ENCODE measurements around the gene PRKCQ.
"Not testable (repeated sequence)": the region's sequence is repeated elsewhere in the genome, so short reads cannot be mapped to it uniquely, and the experiment has no call there.

PRKCQ gene

DNA sequence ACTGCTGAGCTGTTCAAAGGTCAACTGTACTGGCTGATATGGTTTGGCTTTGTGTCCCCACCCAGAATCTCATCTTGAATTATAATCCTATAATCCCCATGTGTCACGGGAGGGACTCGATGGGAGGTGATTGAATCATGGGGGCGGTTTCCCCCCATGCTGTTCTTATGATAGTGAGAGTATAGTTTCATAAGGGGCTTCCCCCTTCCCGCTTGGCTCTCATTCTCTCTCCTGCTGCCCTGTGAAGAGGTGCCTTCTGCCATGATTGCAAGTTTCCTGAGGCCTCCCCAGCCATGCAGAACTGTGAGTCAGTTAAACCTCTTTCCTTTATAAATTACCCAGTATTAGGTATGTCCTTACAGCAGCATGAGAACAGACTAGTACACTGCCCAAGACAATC lies 140.2 kb downstream of the PRKCQ start:
- not testable (repeated sequence) for DNase-seq

DNA sequence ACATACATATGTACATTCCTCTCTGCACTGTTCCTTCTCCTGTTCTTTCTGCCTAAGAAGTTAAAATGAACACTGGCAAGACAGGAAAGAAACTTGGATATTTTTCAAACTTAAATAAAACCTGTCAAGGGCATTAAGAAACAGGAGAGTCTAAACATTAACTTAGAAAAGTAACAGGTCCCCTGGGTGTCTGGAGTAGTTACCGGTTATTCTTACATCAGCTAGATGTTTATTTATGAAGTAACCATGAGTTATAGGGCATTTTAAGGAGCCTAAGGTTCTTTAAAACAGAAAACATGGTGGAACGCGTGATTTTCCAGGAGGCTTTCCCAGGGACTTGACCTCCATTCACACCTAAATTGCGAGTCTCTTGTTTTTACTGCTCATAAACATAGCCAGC lies 148.2 kb downstream of the PRKCQ start:
- DNase-seq, result no peak

DNA sequence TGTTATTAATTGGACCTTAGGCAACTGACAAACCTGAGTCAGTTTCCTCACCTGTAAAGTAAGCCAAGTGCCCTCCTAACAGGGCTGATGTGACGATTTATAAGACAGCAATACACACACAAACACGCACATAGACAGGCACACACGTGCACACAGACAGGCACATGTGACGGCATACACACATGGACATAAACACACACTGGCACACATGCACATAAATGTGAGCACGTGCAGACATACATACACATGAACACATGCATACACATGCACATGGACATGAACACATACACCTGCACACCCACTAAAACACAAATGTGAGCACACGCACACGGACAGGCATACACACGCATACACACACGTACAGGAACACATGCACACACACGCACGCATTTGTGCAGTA lies 148.9 kb downstream of the PRKCQ start:
- DNase-seq, result no peak

DNA sequence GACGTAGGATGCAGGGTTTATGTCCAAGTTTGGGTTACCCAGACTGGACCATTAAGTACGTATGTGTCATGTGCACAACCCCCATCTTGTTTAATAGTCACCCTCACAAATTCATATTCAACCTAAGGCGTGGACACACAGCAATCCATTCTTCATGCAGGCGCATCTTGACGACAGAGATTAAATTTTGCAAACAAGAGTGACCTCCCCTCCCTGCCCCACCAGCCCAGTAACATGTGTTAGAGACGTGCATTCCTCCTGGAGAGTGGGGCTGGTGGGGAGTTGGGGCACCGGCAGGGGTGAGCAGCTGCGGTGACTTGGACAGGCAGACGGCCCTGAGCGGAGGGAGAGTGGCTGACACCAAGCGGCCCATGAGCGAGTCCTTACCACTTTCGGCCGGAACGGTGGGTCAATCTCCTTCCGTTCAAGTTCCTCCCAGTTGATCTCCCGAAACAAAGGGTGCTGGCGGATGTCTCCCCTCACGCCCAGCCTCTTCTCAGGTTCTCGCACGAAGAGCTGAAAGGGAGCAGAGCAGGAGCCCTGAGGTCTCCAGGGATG lies 149.6 kb downstream of the PRKCQ start:
- DNase-seq, result no peak

DNA sequence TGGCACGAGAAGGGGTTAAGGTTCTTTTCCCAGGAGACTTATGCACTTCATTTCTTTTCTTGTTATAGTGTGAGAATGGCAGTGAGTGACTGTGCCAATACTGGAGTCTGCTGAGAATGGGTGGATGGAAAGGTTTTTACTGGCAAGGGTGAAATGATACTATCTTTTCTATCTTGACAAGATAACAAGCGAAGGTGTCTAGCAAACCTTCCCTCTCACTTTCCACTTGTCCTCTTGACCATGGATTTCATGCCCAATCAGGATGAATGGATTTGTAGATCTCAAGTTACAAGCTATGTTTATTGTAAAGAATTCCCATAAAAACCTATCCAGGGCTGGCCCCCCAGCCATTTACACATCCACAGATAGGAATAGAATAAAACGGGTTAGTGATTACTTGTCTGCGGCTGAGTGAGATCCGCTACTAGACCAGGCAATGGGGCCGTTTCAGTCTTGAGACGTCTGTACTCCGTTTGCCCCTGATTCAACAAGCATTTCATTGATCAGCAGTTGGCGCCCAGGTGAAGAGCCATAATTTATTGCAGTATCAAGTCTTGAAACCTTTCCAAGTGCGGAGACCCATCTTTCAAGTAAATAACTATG lies 152.6 kb downstream of the PRKCQ start:
- no peak for DNase-seq

DNA sequence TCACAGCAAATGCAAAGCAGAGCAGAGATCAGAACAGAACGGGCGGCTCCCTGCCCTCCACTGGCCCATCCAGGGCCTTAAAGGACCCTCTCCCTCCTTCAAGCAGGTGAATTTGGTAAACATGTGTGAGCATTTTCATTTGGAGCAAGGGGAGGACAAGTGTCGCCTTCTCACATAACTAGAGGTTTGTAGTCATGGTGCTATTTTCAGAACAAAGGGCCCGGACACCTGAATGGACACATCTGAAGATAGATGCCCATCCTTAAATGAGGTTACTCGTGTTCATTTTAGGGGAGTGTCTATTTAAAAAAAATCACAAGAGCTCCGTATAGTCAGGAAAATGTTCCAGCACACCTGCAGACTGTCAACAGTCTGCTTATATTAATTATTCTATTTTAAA lies 153.8 kb downstream of the PRKCQ start:
- no peak for DNase-seq

DNA sequence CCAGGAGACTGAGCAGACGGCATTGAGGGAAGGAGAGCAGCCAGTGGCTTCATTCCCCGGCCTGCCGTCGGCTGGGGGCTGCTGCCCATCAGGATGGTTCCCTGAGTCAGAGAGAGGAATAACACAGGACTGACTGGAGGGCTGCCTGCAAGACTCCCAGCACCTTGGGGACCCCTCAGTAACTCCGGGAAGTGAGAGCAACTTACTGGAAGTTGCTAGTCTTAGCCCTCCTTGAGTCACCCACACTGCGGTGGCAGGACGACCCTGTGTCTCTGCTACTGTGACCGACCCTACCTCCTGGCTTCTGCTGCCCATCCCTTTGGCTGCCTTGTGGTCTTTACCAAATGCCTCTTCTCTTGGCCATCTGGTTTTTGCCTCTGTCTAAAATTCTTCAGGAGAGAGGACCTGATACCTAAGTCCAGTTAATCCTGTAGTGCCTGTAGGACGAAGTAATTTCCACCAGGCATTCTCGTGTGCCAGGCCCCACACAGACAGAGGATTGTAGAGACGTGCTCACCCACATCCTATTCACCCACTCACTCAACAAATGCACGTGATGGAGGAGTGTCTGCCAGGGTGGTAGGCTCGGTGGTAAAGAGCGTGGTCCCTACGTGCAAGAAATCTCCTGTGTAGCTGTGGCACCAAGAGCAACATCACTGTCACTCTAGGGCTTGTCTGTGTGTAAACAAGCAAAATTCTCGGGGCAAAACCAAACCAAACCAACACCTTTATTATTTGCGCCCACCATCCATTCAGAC lies 156.5 kb downstream of the PRKCQ start:
- DNase-seq, result no peak

DNA sequence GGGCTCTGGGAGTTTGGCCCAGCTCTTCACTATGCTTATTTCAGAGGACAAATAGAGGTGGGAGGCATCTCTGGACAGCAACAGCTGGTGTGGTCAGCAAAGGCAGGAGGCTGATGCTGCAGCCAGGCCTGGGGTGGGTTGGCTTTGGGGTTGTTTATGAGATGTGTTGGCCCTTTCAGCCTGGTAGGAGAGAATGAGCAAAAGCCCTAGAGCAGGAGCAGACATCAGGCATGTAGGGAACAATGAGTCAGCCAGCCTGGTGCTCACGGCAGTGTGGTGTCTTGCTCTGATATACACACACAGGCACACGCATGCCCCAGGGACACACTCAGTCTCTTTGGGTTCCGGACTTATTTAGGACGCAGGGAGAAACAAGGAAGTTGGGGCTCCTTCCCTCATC lies 157.1 kb downstream of the PRKCQ start:
- no peak for DNase-seq

DNA sequence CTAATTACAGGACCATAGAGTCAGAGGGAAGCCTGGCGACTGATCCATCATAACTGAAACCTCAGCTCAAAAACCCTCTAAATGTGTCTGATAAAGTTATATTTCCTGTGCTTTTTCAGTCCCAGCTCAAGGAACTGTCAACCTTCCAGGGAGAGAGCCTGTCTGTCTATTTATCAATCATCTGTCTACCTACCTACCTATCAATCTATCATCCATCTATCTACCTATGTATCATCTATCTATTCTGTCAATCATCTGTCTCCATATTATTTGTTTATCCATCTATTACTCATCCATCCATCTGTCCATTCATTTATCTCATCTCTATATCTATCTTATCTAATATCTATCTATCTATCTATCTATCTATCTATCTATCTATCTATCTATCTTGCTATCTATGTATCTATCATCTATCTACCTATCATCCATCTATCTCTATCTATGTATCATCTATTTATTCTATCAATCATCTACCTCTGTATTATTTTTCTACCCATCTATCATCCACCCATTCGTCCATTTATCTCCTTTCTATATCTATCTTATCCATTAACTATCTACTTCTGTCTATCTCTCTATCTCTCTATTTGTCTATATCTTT lies 161.4 kb downstream of the PRKCQ start:
- no peak for DNase-seq

DNA sequence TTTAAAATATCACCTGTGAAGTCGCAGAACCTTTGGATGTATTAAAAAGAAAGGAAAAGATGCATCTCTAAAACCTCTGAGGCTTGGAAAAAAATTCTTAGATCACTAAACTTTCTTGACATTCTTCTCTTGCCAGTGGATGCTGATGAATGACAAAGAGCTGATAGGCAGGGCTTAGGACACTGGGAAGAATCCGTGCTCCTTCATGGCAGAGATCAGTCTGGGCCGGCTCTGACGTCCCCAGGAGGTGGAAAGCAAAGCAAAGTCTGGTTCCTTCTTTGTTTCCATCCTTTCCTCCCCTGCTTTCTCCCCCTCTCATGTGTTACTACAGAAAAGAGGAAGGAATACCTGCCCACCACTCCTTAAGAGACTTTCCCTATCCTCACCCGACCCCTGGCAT lies 161.9 kb downstream of the PRKCQ start:
- DNase-seq, result no peak

DNA sequence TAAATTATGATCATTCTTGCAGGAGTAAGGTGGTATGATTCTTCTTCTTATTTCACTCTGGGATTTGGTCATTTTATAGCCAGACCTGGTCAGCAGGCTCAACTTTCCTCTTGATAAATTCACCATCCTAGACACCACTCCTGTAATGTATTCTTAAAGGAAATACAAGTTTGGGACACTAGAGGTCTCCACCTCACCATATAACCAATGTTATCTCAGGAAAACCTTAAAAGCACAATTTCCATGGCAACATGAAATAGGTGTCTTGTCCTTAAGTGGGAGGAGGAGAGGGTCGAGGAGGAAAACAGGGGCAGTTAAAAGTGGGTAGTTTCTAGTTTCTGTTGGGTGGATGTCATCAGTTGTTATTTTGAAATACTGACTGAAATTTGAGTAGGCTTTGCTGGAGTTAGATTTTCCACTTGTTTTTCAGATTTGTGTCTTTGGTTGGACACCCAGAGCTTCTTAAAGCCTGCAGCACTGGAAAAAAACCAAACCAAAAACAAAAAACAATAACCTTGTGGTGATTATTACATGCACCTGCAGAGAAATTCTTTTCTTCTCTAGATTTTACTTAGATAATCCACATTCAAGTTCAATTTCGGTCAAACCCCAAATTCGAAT lies 163.1 kb downstream of the PRKCQ start:
- DNase-seq, result peak; percentile 15 to 35

DNA sequence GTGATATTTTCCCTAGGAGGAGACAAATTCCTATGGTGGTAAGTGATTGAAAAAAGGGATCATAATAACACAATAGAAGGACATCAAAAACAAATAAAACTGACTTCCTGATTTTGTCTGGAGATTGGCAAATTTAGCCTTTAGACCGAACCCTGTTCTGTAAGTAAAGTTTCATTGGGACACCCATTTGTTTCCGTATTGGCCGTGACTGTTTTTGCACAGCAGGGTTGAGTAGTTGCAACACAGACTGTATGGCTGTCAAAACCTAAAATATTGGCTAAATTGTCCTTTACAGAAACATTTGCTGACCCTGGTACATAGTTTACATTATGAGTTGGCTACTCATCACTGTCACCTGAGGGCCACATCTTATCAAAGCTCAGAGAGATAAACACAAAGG lies 168.6 kb downstream of the PRKCQ start:
- no peak for DNase-seq

DNA sequence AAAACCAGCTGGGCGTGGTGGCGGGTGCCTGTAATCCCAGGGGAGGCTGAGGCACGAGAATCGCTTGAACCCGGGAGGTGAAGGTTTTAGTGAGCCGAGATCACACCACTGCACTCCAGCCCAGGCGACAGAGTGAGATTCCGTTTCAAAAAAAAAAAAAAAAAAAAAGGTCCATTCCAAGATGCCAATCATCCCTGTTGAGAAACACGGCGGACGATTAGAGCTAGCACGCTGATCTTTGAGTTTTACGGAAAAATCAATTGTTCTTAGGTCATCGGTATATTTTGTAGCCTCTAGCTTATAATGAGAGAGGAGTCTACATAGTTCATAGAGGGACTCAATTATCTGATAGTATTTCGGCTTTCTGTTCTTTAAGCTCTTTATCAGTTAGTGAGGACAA lies 169.2 kb downstream of the PRKCQ start:
- no peak for DNase-seq

DNA sequence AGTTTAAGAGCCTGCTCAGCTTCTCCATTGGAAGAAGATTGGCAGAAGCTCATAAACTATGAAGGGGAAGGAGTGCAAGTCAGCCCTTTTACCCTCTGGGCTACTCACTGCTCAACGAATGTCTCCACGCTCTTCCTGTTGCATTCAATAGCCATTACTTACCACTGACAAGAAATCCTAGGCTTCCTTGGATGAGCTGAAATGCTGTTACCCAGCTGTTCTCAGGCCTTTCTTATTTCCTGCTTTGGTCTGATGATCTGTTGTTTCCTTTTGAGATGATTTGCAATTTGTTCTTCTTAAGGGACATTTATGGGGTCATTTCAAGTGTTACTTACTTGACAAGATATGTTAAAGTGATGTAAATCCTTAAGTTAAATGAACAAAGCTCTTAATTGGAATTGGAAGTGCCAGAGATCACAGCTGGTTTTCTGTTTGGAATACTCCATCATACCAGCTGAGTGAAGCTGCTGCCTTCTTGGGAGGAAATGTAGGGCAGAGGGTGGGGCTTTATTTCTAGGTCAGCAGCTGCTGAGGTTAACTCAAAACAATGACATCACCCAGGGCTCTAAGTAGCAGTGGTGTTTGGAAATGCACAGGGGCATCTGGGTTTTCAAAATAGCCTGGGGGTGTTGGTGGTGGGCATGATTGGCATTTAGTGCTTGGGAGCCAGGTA lies 170.0 kb downstream of the PRKCQ start:
- no peak for DNase-seq

DNA sequence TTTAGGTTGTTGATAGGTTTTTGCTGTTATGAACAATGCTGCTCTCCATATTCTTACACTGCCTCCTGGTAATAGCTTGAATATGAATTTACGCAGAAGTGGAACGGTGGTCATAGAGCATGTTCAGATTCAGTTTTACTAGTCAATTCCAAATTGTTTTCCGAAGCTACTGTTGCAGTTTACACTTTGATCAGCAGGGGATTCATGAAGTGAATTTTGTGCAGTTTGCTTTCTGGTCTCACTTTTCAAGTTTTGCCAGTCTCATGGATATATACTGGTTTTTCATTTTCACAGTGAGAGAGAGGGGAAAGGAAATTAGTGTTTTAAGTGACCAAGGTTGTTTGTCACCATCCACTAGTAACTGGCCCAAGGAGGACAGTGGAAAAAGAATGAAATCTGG lies 171.3 kb downstream of the PRKCQ start:
- DNase-seq, result no peak

DNA sequence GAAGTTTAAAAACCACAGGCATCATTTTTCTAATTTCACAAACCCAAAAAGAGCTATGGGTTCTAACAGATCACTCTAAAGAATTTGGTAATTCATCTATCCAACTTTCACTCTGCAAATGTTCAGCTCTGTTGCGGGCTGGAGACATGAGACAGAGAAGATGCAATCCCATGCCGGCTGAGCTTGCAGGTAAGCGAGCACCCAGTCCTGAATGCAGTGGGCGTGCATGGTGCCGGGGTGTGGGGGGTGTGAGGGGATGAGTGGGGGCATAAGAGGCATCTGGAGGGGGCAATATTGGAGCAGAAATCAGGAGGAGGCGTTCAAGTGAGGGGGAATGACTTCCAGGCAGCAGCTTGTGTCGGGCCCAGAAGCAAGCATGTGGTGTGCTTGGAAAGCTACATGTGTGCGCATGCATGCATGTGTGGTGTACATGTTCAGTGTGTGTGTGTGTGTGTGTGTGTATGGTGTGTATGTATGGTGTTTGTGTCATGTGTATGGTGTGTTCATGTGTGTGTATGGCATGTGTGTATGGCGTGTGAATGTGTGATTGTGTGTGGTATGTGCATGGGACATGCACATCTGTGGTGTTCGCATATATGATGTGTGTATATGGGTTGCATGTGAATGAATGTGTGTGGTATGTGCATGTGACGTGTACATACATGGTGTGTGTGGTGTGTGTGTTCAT lies 172.9 kb downstream of the PRKCQ start:
- no peak for DNase-seq

DNA sequence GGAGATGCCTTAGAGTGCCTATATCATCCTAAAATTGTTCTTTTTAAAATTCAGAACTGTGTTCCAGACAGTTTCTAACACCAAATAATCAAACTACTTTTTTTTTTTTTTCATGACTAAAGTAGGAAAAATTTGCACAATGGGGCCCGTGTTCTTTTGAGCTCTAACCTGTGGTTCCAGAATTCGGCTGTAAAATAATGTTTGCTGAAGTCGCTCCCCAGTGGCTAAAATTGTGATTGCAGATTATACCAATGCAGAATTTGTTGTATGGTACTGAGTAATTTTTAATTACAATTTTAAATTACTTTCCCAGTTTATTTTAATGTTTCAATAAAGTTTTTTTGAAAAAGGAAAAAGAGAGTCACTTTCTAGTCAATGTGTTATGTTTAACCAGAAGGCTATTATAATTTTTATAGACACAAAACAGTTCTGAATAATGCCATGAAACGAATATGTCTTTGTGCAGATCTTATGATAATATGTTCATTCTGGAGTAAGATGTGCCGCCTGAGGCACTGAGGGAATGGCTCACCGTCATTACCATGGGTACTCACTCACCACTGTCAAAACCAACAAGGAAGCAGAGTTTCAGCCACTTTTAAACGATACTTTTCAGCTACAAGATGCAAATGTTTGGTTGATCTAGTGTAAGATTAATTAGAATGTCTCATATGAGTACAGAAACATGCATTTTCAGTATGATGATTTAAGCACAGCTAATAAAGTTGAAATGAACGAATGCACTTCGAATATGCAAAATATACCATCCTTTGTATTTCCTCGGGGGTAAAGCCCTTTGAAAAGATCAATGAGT lies 173.6 kb downstream of the PRKCQ start:
- DNase-seq, result peak in 1 of 2 experiments; percentile 25

DNA sequence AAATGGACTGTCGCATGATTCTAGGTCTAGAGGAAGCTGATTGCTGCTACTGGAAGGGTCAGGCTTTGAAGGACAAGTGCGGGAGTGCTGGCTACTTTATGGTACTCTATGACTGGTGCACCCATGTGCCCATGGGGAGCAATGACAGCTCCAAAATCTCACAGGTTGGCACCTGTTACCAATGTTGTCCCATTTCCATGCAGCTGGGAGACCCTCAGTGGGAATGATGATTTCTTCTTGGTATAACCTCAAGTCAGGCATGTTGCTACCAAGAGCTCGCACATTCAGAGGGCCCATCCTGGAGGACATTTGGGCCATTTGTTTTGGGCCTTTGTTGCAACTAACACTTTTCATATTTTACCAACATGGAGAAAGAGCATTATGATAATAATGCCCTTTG lies 174.4 kb downstream of the PRKCQ start:
- no peak for DNase-seq

DNA sequence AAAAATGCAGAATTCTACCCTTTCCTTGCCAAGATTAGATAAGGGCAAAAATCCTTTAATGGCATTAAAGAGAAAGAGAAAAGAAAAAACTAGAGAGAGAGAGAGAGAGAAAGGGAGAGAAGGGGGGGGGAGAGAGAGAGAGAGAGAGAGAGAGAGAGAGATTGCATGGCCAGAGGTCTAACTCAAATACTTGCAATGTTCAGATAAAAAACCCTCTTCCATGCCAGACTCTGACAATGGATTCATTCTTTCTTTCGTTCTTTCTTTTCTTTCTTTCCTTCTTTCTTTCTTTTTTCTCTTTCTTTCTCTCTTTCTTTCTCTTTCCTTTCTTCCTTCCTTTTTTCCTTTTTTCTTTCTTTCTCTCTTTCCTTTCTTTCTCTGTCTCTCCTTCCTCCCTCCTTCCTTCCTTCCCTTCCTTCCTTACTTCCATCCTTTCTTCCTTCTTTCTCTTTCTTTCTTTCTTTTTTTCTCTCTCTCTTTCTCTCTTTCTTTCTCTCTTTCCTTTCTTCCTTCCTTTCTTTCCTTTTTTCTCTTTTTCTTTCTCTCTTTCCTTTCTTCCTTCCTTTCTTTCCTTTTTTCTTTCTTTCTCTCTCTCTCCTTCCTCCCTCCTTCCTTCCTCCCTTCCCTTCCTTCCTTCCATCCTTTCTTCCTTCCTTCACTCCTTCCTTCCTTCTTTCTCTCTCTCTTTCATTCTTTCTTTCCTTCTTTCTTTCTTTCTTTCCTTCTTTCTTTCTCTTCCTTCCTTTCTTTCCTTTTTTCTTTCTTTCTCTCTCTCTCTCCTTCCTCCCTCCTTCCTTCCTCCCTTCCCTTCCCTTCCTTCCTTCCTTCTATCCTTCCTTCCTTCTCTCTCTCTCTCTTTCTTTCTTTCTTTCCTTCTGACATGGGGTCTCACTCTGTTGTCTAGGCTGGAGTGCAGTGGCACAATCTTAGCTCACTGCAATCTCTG lies 175.7 kb downstream of the PRKCQ start:
- no peak for DNase-seq

DNA sequence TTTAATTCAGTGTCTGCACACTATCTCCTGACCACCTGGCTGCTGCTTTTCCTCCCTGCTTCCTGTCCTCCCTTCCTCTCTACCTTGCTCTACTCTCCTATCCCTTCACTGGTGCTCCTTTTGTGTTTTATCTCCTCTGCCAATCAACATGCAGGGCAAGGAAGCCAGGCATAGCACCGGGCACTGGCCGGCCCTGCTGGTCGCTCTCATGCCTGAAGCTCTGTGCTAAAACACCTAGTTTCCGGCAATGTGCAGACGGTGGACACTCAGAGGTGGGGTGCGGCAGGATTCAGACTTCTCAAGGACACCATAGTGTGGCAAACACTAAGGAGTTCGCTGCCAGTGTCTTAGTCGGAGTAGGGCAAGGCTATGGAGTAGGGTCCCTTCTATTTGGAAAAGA lies 177.1 kb downstream of the PRKCQ start:
- DNase-seq, result no peak

DNA sequence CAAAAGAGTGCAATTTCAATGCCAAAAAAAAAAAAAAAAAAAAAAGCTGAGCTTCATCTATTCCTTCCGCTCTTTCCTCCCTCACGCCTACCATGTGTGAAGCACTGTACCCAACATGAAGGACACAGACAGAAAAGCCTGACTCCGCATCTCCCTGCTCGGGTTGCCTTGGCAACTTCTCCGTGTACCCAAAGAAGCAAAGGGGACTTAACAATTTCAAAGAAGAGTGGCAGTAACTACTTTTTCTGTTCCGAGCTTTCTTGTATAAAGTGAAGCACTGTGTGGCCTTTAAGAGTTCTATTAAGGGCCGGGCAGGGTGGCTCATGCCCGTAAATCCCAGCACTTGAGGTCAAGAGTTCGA lies 177.7 kb downstream of the PRKCQ start:
- DNase-seq, result no peak
